NCI-H226 (cell line): ENCODE data around the gene RFC5.
A peak's percentile ranks its signal among the peaks of the same experiment; 100 is the strongest.
"Not testable (repeated sequence)": the region's sequence is repeated elsewhere in the genome, so short reads cannot be mapped to it uniquely, and the experiment has no call there.

Source experiments
- DNase-seq: peaks from one replicate; pipeline ENCODE4 v3.0.0-alpha.2; 2015

Gene RFC5

DNA sequence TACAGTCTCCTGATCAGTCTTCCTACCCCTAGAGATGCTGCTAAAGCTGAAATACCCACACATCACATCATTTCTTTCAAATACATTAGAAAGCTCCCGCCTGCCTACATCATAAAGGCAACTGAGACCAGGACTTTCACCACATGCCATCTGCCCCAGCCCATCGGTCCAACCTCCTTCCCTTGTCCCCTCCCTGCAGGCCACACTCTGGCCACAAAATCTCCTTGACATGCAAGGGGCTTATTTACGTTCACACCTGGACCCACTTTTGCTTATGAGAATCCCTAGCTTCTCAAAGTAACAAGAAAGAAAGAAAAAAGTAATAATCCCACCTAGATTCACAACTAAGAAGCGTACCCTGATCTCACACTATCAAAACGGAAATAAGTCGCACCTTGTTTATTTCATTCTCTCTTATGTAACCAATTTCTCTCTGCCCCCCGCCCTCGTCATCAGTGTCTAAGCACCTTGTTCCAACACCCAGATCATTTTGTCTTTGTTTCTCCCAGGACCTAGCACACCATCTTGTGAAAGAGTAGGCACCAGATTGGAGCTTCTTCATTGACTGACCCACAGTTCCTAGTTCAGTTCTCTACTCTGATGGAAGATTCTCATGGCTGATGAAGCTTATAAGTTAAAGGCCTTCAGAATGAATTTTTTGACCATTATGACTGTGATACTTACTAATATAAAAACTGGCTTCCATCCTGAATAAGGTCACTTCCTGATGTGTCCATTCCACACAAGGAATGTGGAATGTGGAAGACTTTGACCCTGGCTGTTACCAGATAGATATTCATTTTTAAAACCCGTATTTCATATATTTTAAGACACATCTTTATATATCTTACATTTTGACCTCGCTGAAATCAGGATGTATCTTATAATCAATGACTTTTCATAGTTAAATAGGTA, 36.8 kb downstream of the RFC5 start:
- DNase-seq: no peak

DNA sequence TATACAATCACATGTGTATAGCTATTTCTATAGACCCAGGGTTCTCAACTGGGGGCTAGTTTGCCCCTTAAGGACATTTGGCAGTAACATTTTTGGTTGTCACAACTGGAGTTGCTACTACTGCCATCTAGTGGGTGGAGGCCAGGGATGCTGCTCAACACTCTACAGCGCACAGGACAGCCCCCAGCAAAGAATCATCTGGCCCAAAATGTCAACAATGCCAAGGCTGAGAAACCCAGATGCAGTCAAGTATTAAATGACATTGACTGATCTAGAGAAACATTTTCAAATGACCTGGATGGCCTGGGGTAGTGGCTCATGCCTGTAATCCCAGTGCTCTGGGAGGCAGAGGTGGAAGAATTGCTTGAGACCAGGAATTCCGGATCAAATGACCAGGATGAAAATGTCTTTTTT, 38.6 kb downstream of the RFC5 start:
- DNase-seq: no peak

DNA sequence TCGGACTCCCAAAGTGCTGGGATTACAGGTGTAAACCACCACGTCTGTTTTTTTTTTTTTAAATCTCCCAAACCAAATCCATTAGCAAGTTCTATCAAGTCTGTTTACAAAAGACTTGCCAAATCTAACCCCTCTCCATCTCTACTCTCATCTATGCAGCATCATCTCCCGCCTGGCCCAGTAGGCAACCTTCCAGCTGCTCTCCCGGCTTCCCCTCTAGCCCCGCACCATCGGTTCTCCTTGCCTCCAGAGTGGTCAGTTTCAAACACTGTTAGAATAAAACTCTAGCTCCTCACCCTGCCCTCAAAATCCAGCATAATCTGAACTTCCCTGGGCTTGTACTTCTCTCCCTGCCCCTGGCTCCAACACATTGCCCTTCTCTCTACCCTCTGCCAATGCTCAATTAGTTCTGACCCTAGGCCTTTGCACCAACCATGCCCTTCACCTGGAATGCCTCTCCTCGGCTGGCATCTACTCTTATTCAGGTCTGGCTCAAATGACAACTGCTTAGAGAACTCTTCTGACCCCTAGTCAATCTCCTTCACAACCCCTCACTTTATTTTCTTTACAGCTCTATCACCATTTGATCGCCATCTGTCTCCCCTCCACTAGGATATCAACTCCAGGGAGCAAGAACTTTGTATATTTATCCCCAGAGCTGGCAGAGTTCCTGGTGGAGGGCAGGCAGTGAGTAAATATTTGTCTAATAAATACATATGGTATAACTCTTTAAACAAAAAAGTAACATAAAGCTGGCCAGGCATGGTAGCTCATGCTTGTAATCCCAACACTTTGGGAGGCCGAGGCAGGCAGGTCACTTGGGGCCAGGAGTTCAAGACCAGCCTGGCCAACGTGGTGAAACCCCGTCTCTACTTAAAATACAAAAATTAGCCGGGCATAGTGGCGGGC, 39.6 kb downstream of the RFC5 start:
- DNase-seq: no peak

DNA sequence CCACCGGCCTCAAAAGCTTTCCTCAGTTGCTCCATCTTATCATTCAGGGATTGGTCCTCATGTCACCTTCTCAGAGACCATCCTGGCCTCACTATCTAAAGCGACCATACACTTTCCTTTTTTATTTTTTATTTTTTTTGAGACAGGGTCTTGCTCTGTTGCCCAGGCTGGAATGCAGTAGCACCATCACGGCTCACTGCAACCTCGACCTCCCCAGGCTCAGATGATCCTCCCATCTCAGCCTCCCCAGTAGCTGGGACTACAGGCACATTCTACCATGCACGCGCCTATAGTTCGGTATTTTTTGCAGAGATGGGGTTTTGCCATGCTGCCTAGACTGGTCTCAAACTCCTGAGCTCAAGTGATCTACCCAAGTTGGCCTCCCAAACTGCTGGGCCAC, 41.7 kb downstream of the RFC5 start:
- DNase-seq: no peak

DNA sequence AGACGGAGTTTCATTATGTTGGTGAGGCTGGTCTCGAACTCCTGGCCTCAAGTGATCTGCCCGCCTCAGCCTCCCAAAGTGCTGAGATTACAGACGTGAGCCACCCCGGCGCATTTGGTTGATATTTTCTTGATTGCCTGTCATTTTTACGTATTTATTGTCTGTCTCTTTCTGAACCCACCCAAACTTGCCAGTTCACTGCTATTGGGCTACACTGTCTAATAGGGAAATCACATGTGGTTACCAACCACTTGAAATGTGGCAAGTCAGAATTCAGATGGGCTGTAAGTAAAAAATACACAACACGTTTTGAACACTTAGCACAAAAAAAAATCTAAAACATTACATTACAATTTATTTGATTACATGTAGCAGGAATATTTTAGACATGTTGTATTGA, 42.4 kb downstream of the RFC5 start:
- DNase-seq: no peak

DNA sequence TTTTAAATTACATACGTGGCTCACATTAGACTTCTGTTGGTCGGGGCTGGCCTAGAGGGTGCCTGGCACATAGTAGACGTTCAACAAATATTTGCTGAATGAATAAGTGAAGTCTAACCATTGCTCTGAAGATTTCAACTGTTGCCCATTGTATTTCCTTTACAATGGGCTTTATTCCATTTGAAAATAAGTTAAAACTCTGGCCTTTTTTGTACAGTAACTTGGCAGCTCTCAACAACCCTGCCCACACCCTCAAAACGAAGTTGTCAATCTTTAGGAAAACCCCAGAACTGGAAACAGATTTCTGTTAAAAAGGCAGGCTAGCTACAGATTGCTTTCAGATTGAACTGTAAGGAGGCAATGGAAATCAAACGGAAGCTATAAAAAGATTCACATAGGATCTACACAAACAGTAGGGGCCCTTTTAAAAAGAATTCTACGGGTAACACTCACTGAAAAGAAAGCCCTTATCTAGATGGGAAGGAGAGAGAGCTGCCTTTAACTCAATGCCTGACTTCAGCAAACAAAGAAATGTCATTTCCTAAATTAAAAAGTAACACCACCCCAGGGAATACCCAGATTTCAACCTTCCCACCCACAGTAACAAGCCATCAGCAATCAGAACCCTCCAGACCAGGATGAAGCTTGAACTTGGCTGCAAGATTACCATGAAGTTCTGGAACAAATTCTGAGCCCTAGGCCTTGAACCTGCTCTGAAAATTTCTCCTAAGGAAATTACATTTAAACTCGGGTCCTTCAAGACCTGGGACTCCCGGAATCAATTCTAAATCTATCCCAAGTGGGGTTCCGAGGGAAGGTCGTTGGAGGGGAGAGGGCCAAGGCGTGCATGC, 43.1 kb downstream of the RFC5 start:
- DNase-seq: no peak

DNA sequence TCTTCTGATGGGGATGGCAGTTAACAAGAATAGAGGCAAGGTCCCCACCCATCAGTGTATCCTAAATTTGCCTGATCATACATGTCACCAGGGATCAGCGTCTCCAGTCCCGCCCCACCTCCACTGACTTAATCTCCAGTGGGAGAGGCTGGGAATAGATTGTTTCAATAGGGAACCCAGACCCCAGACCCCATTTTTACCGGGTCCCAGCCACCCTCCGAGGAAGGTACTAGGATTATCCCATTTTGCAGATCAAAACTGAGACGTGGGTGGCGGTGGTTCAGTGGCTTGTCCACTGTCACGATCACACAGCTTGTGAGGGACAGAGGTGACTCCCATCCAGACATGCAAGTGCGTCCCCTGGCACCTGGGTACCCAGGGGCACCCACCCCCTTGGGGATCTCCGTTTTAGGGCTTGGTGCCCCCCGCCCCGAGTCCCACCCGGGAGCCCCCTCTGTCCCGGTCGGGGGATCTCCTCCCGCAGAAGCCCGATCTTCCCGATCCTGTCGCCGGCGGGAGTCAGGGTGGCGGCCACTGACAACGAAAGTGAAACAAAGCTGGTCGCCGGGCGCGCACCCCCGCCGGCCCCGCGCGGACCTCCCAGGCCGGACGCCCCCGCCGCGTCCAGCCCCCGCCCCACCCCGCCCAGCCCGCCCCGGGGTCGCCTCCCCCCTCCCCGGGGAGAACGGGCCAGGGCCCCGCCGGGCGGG, 44.0 kb downstream of the RFC5 start:
- DNase-seq: no peak

DNA sequence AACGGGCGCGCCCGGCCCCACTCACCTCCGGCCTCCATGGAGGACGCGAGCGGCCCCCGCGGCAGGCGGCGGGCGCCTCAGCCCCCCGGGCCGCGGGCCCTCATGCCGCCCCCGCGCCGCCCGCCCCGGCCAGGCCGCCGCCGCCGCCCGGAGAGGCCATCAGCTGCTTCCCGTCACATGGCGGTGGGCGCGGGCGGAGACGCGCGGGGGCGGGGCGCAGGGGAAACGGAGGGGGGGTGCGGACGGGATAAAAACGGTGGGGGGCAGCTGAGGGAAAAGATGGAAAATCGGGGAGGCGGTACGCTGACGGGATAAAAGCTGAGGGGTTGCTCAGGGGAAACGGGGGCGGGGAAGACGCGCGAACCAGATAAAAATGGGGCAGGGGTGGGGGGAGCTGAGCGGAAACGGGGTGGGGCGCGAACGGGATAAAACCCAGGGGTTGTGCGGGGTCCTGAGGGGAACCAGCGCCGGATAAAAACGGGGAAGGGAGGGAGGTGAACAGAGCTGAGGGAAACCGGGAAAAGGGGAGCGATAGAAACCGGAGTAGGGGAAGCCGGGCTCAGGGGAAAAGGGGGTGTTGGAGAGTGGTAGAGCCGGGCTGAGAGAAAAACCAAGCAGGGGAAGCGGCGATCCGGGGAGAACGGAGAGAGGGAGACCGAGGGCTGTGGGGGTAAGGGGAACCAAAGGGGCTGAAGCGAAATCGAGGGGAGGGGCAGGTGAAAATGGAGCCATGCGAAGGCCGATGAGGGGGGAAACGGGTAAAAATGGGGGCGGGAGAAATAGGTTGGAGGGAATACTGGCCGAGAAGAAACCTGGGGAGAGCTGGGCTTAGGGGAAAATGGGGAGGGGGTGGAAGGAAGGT, 44.7 kb downstream of the RFC5 start, which contains the start of gene WSB2:
TSS of gene WSB2 (minus strand) at position 169 of the 862 bp plus-strand sequence. CDS start at position 38, 131 bp downstream.
- DNase-seq: peak; percentile 50

DNA sequence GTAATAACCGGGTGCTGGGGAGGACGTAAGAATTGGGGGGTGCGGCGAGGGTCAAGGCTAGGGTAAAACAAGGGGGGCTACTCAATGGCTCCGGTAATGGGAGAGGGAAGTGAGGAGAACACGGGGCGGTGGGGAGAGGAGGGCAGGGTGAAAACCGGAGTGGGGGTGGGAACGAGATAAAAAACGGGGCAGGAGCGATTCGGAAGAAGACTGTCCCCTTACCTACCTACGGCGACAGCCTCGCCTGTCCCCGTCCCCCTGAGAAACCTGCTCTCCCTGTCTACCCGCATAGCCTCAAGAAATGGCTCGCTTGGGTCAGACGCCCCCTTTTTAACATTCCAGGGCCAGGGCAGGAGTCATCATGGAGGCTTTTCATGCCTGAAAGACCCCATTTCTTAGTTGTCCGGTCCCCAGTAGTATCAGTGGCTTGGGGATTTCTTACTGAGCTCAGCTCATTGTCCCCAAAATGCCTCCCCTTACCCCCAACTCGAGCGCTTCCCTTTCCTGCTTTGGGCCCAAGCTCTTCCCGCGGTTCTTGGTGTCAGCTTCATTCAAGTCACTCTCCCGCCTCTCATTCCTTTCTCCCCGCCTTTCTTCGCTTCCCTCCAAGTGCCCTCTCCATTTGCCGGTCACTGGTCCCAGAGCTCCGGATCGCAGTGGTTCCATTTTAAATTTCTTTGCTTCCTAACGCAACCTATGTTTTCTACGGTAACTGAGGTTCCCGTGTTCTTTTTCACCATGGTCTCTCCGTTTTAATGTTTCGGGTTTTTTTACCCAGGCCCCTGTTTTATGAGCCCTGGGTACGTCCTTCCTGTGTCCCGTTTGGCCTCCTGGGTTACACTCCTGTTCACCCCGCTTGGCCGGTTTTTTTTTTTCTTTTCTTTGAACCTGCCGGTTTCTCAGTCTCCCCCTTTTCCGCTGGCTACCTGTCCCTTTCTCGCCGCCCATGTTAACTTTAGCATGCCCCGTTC, 45.7 kb downstream of the RFC5 start:
- DNase-seq: no peak

DNA sequence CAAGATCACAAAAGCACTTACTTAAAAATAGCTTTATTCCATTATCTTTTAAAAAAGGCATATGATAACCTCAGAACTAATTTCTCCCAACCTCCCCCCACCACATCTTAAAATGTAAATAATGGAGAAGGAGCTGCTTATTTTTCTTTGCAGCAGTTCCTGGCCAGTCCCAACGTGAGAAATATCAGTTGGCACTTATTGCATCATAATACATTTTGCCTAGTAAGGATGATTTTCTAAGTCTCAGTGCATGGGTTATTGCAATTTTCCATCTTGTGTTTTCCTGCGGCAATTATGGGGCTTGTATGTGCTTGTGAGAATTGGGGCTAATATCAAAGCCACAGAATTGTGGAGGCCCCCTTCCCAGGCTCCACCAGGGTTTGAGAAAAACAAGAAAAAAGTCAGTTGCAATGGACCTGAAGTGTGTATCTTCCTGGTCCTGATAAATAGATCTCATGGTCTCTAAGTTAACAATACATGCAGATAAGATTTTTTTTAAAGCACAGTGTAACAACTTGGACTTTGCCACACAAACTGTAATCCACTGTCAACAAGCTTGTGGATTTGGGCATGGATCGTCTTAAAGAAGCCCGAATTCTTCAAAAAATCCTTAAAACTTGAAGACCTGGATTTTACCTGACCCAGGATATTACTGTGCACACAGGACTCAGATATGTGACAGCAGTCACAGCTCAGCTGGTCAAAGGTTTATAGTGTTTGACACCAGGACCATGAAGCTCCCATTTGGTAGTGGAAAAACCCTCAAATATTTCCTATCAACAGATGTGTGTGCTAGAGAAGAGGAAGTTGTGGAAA, 47.3 kb downstream of the RFC5 start:
- DNase-seq: no peak

DNA sequence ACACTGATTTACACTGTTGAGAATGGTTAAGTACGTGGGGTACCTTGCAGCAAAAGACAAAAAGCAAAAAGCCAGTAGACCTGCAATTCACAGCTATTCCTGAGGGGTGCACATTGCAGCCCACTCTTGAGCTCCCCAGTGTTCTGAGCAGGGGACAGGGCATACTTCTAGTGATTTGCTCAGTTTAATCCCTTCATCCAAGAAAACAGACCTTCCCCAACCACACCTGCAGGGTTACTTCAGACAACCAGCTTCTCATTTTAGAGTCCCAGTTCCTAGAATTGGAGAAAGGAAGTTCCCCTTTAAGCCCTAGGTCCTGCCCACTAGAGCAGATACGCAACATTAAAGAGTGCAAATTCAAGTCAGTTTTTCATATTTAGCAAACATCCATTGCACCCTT, 48.1 kb downstream of the RFC5 start:
- DNase-seq: no peak

DNA sequence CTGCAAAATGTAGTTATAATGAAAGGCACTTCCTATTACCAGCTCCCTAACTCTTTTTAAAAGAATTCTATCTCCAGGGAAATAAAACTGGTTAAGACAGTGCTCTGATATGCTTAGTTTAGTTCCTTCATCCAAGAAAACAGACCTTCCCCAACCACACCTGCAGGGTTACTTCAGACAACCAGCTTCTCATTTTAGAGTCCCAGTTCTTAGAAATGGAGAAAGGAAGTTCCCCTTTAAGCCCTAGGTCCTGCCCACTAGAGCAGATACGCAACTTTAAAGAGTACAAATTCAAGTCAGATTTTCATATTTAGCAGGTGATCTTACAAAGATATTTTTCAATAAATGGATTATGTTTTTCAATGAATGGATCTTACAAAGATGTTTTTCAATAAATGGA, 48.9 kb downstream of the RFC5 start:
- no peak for DNase-seq

DNA sequence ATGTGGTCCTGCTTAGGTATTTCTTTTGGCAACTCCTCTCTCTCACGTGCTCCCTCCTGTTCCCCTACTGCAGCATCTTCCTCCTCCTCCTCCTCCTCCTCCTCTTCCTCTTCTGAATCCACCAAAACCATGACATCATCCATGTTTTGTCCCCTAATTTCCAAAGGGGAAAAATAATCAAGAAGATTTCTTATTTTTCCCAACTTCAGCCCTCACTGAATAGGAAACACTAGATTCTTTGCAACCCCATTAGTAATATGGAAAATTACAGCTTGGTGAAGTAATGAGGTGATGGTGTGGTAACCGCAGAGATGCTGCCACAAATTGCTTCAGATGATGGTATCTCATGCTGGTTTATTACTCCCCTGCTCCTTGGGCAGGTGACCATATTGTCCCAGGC, 51.9 kb downstream of the RFC5 start:
- no peak for DNase-seq

DNA sequence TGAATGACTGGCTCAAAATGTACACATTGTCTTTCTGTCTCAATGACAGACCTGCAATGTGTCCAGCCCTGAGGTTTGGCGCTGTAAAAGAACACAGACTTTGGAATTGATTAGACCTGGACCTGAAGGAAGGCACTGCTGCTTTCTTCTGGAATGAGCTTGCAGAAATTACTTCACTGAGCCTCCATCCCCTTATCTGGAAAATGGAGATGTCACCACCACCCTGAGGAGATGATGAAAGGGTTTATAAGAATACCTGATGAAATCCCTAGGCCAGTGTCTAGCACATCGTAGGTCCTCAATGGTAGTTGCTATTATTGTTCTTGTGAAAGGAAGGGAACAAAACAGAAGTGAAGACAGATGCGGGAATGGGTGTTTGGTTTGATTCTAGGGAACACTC, 54.1 kb downstream of the RFC5 start:
- DNase-seq: no peak

DNA sequence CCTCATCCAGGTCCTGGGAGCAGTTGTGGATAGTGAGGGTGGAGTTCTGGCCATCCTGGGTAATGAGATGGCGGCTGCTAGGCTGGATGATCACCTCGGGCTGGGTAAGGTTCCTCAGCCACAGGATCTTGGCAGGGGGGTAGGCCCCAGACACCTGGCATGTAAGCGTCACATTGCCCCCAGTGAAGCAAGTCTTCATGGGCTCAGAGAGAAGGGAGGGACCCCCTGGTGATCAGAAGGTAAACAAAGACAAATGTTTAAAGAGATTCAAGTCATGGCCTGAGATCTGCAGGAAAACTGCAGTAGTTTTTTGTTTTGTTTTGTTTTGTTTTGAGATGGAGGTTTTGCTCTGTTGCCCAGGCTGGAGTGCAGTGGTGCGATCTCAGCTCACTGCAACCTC, 57.3 kb downstream of the RFC5 start:
- DNase-seq: no peak

DNA sequence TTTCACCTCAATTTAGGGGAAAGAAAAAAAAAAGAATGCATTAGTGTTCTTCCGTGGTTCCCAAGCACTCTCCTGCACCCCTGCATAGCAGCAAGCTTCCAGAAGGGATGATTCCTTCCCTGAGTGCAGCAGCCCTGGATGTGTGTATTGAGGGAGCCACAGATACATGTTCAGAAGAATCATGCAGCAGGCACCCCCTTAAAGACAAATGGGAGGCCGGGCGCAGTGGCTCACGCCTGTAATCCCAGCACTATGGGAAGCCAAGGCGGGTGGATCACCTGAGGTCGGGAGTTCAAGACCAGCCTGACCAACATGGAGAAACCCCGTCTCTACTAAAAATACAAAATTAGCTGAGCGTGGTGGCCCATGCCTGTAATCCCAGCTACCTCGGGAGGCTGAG, 65.0 kb downstream of the RFC5 start:
- not testable (repeated sequence) for DNase-seq
